CD14-positive monocyte (primary cell): ENCODE results near the gene GYG1. TPM values are rescaled to one million over a fixed set of nuclear protein-coding genes. Genes with fewer than 3 reads are reported as not detected.
A peak's percentile ranks its signal among the peaks of the same experiment; 100 is the strongest.

Experiments used
- DNase-seq, 3 donors: peaks; one replicate each; pipeline ENCODE4 v3.0.0-alpha.2; 2011 to 2022
- H2AFZ ChIP-seq: 2 replicates; pipeline ENCODE4 v1.6.0; 2012; ENCODE audit warnings: mild to moderate bottlenecking, low read depth, low read length, inconsistent platforms; ENCODE audit not compliant: insufficient read depth, poor library complexity, severe bottlenecking
- H3K27ac ChIP-seq, 2 donors: 1 replicate in 1 of 2; 2 replicates in 1 of 2; pipeline ENCODE4 v1.5.1; 2012 to 2013; ENCODE audit warnings: low read length in 2 of 2, control low read depth in 1 of 2, inconsistent platforms in 1 of 2, low read depth in 1 of 2, mild to moderate bottlenecking in 1 of 2
- H3K27me3 ChIP-seq, 2 donors: one replicate each; pipeline versions ENCODE4 v1.6.0 to v1.6.1; 2011 to 2013; ENCODE audit warnings: low read length in 2 of 2; ENCODE audit not compliant: control insufficient read depth in 2 of 2, insufficient read depth in 2 of 2
- H3K36me3 ChIP-seq, 2 donors: replicated peaks in 1 of 2; 1 replicate in 1 of 2; 2 replicates in 1 of 2; pipeline versions ENCODE4 v1.5.1 to v1.6.1; 2012 to 2013; ENCODE audit warnings: low read length in 2 of 2, control low read depth in 1 of 2, inconsistent platforms in 1 of 2, mild to moderate bottlenecking in 1 of 2; ENCODE audit not compliant: insufficient read depth in 2 of 2, control insufficient read depth in 1 of 2
- H3K4me1 ChIP-seq, 2 donors: 1 replicate in 1 of 2; 2 replicates in 1 of 2; pipeline versions ENCODE4 v1.5.1 to v1.6.1; 2012 to 2013; ENCODE audit warnings: low read length in 2 of 2, control low read depth in 1 of 2, inconsistent platforms in 1 of 2, mild to moderate bottlenecking in 1 of 2, moderate library complexity in 1 of 2; ENCODE audit not compliant: insufficient read depth in 2 of 2, control insufficient read depth in 1 of 2
- H3K4me2 ChIP-seq: replicated peaks from 2 replicates; pipeline ENCODE3; 2012; ENCODE audit warnings: low read length, moderate library complexity, mild to moderate bottlenecking; ENCODE audit not compliant: poor library complexity, severe bottlenecking; ENCODE audit errors: extremely low read depth
- H3K4me3 ChIP-seq, 3 experiments: fragments of 200-600 bp in 1 of 3; sonication (generic) in 1 of 3; replicated peaks in 1 of 3; 1 replicate in 2 of 3; 2 replicates in 1 of 3; pipeline ENCODE4 v1.5.1; 2011 to 2013; ENCODE audit warnings: low read length in 3 of 3, mild to moderate bottlenecking in 3 of 3, control low read depth in 2 of 3, low read depth in 2 of 3, inconsistent platforms in 1 of 3, moderate library complexity in 1 of 3
- H3K79me2 ChIP-seq: 2 replicates; pipeline ENCODE4 v1.6.0; 2012; ENCODE audit warnings: mild to moderate bottlenecking, control low read depth, inconsistent platforms, low read length, moderate library complexity; ENCODE audit not compliant: insufficient read depth
- H3K9ac ChIP-seq: 2 replicates; pipeline ENCODE4 v1.6.0; 2017; ENCODE audit warnings: low read length, mild to moderate bottlenecking; ENCODE audit not compliant: insufficient read depth, poor library complexity, severe bottlenecking
- H3K9me3 ChIP-seq, 2 donors: replicated peaks in 1 of 2; 1 replicate in 1 of 2; 2 replicates in 1 of 2; pipeline versions ENCODE4 v1.5.1 to v1.6.1; 2012 to 2013; ENCODE audit warnings: low read length in 2 of 2, control low read depth in 1 of 2; ENCODE audit not compliant: control insufficient read depth in 1 of 2, insufficient read depth in 1 of 2
- H4K20me1 ChIP-seq: 2 replicates; pipeline ENCODE4 v1.6.0; 2012; ENCODE audit warnings: mild to moderate bottlenecking, low read length, control low read depth, moderate library complexity; ENCODE audit not compliant: insufficient read depth
- H3K27ac Mint-ChIP-seq, 7 donors: one replicate each; pipeline ENCODE4 v1.8.0; 2020; ENCODE audit warnings: mild to moderate bottlenecking in 7 of 7, mixed read lengths in 7 of 7, moderate library complexity in 6 of 7, inconsistent platforms in 2 of 7
- H3K27me3 Mint-ChIP-seq, 3 donors: one replicate each; pipeline ENCODE4 v1.8.0; 2021 to 2022; ENCODE audit warnings: low read depth in 3 of 3, mild to moderate bottlenecking in 3 of 3, mixed read lengths in 3 of 3, moderate library complexity in 3 of 3, inconsistent platforms in 1 of 3
- H3K36me3 Mint-ChIP-seq, 2 donors: one replicate each; pipeline ENCODE4 v1.8.0; 2020; ENCODE audit warnings: mixed read lengths in 2 of 2, inconsistent platforms in 1 of 2, mild to moderate bottlenecking in 1 of 2
- H3K4me1 Mint-ChIP-seq: one replicate; pipeline ENCODE4 v1.8.0; 2020; ENCODE audit warnings: mild to moderate bottlenecking, mixed read lengths
- H3K4me3 Mint-ChIP-seq, 2 donors: one replicate each; pipeline ENCODE4 v1.8.0; 2020; ENCODE audit warnings: mild to moderate bottlenecking in 2 of 2, mixed read lengths in 2 of 2, moderate library complexity in 1 of 2
- H3K9me3 Mint-ChIP-seq, 7 donors: one replicate each; pipeline ENCODE4 v1.8.0; 2020 to 2022; ENCODE audit warnings: mixed read lengths in 7 of 7, mild to moderate bottlenecking in 6 of 7, moderate library complexity in 6 of 7, inconsistent platforms in 2 of 7
- CTCF ChIP-seq: fragments of 200-600 bp; IDR thresholded peaks from one replicate; pipeline ENCODE4 v1.8.0; 2022; ENCODE audit warnings: antibody characterized with exemption, mild to moderate bottlenecking
- WGBS: methylation state at CpG from one replicate; pipeline ENCODE4 v1.1.5; 2013; ENCODE audit warnings: missing lambda C conversion rate; ENCODE audit not compliant: insufficient coverage; 5-methylcytosine and 5-hydroxymethylcytosine counted together
- intact Hi-C, 2 donors: fragments of 100-400 bp; cut with micrococcal nuclease; formaldehyde crosslinking; loops; one replicate each; pipeline versions ENCODE4 v1.15.0 to v1.15.1; 2023
- polyA plus RNA-seq, 3 donors: library from polyadenylated mRNA; depleted of rRNA in 1 of 3; unstranded in 2 of 3; stranded (reverse) in 1 of 3; fragments of 300-500 nt in 2 of 3; fragments of >200 nt in 1 of 3; fragmentation: Illumina TruSeq in 2 of 3; gene quantifications; 1 replicate in 2 of 3; 2 replicates in 1 of 3; pipeline ENCODE4 v1.2.3, GENCODE V29; 2012 to 2021

The GYG1 gene
- polyA plus RNA-seq, 3 donors, result 50.6 to 122 (median 121) TPM

- intact Hi-C loops, result no loop called here
- Mint-ChIP-seq H3K27me3 (no peaks in the 10 kb centered on the region), H3K4me3 (no peak overlapping the region), H3K27ac (peak overlapping the region in 1 of 7 donors; percentile 60), H3K9me3 (peaks cover 0 to 4% (median 0%) of the 10 kb centered on the region in 7 donors), H3K36me3 (peaks cover 49 to 60% of the 10 kb centered on the region in 2 donors), H3K4me1 (peaks cover 2% of the 10 kb centered on the region)
- no peaks in the 10 kb centered on the region for H3K79me2 ChIP-seq
- H2AFZ ChIP-seq, result no peak overlapping the region
- H3K9me3 ChIP-seq, result no peaks in the 10 kb centered on the region
- WGBS, result no CpG with 5 or more reads among the region's 2 CpGs
- H3K9ac ChIP-seq, result no peak overlapping the region
- no peak overlapping the region for H3K4me3 ChIP-seq
- no peak for TF ChIP-seq CTCF
- H3K27me3 ChIP-seq, result no peaks in the 10 kb centered on the region
- no peak overlapping the region for H3K4me2 ChIP-seq
- no peak for DNase-seq
- H3K36me3 ChIP-seq, result peaks cover 23 to 56% of the 10 kb centered on the region in 2 donors
- H3K4me1 ChIP-seq, result no peaks in the 10 kb centered on the region
- no peaks in the 10 kb centered on the region for H4K20me1 ChIP-seq
- no peak overlapping the region for H3K27ac ChIP-seq
Measured at GRCh38 chr3:149061776-149062175, 70.4 kb downstream of the GYG1 start.

GRCh38 chr3:149067883-149068282 lies 76.5 kb downstream of the GYG1 start:
- Mint-ChIP-seq H3K36me3 (peaks cover 44 to 64% of the 10 kb centered on the region in 2 donors), H3K4me3 (no peak overlapping the region), H3K4me1 (peaks cover 3% of the 10 kb centered on the region), H3K27ac (no peak overlapping the region), H3K9me3 (no peaks in the 10 kb centered on the region), H3K27me3 (peaks cover 0 to 2% (median 0%) of the 10 kb centered on the region in 3 donors)
- H3K4me2 ChIP-seq, result no peak overlapping the region
- H3K4me3 ChIP-seq, result no peak overlapping the region
- no peaks in the 10 kb centered on the region for H4K20me1 ChIP-seq
- intact Hi-C loops, result no loop called here
- WGBS, result 76% methylated on average over 4 of the region's 8 CpGs
- H3K27me3 ChIP-seq, result no peaks in the 10 kb centered on the region
- H3K4me1 ChIP-seq, result no peaks in the 10 kb centered on the region
- DNase-seq, result no peak
- no peak for TF ChIP-seq CTCF
- no peaks in the 10 kb centered on the region for H3K79me2 ChIP-seq
- H3K9me3 ChIP-seq, result no peaks in the 10 kb centered on the region
- H2AFZ ChIP-seq, result no peak overlapping the region
- H3K9ac ChIP-seq, result no peak overlapping the region
- no peak overlapping the region for H3K27ac ChIP-seq
- peaks cover 16 to 52% of the 10 kb centered on the region in 2 donors for H3K36me3 ChIP-seq

Other genes starting within 250 kb of the GYG1 start
- gene CPB1, start 163.7 kb upstream of the GYG1 start, polyA plus RNA-seq, result not detected
- gene CPA3, start 126.2 kb upstream of the GYG1 start, polyA plus RNA-seq, result not detected
- 1 to 10 TPM; 2.0 to 4.6 (median 2.7) TPM for gene HLTF, start 95.0 kb downstream of the GYG1 start, polyA plus RNA-seq
- gene HPS3, start 138.1 kb downstream of the GYG1 start, polyA plus RNA-seq, result 10 to 100 TPM; 20.8 to 35.8 (median 34.8) TPM
- under 1 TPM in 1 of 3 donors, not detected in 2; 0.04 TPM for gene CP, start 230.3 kb downstream of the GYG1 start, polyA plus RNA-seq